ENCODE results near the gene COTL1.

Gene COTL1, protein sequence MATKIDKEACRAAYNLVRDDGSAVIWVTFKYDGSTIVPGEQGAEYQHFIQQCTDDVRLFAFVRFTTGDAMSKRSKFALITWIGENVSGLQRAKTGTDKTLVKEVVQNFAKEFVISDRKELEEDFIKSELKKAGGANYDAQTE

DNA sequence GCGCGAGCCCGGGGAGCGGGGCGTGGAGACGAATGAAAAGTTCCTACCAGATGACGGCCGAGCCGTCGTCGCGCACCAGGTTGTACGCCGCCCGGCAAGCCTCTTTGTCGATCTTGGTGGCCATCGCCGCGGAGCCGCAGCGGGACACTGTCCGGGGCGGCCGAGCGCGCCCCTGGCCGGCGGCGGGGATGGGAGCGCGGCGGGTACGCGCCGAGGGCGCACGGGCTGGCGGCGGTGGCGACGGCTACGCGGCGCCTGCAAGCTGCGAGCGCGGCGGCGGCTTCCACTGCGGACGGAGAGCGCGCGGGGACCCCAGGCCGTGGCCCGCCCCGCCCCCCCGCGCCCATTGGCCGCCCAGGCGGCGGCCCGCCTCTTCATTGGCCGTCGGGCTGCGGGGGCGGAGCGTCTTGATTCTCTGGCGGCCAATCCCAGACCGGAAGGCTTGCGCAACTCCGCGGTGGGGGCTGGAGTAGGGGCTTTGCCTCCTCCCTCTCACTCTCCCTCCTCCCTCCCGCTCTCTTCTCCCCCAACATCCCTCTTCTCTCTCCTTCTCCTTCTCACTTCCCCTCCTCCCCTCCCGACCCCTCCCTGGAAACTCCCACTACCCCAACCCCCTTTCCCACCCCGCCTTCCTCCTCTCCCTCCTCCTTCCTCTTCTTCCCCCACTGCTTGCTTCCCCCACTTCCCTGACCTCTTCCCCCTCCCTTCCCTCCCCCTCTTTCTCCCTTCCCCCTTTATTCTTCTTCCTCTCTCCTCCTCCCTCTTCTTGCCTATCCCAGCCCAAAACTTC lies at the start of gene COTL1:
Gene COTL1, minus strand, starts transcription at position 288 of the 790 bp plus-strand sequence. Its CDS starts 164 bp downstream, at position 124.
- peak; percentile 91 to 94 for DNase-seq (ENCODE audit: low read depth in 2 of 2)

DNA sequence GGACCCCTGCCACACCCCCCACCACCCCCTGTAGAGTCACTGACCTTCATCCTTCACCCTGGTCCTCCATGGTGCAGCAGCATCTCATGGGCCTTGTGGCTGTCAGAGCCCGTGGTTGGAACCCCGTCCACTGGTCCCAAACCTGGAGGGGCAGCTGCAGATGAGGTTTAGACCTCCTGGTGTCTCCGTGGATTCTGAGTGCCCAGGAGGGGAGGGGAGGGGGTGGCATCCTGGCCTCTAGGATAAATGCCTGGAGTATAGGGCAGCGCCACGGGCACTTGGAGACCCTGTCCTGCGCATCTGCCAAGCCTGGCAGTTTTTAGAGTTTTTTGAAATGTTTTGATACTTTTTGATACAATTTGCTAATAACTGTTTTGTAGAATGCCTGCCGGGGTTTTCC lies 48.0 kb upstream of the COTL1 start:
- no peak for DNase-seq (ENCODE audit: low read depth in 2 of 2)

DNA sequence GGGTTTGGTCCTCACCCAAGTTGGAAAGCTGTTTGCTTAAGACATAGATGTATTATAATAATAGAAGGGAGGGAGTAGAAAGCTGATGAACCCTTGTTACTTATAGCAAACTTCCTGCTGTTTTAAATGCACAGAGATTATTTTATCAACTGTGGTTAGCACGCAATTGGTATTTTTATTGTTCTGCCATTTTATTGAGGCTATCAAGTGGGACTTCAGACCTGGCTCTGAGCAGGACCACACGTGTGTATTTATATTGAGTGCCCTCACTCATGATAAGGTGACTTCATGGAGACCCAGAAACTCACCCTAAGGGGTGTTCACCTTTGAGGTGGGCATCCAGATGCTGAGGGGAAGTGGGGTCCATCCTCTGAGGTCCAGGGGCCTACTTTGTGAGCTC lies 47.5 kb upstream of the COTL1 start:
- no peak for DNase-seq (ENCODE audit: low read depth in 2 of 2)

DNA sequence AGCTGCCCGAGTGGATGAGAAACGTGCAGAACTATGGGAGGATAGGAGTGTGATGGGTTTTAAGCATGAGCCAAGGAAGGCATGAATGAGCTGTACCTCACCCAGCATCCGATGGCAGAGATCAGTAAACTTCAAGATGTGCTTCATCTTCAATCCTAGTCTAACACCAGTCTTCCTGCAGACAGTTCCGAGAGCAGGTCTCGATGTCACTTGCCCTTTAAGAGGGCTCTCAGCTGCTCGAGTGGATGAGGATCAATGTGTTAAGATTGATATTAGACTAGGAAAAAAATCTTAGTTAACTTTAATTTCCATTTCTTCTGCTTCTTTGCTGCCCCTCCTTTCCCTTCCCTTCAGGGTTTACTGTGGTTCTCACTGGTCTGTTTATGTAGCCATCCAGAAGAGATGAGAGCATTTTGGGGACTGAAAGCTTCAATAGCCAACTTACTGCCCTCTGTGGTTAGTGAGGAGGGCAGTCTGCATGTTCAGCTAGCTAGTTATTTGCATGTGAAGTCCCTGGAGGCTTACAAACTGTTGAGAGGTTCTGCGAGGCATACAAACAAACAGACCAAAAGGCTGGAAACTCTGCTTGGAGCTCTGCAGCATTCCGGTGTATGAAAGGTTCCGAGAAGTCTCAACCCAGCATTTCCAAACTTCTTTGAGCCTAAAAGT lies 45.7 kb upstream of the COTL1 start:
- DNase-seq (ENCODE audit: low read depth in 2 of 2), result no peak

DNA sequence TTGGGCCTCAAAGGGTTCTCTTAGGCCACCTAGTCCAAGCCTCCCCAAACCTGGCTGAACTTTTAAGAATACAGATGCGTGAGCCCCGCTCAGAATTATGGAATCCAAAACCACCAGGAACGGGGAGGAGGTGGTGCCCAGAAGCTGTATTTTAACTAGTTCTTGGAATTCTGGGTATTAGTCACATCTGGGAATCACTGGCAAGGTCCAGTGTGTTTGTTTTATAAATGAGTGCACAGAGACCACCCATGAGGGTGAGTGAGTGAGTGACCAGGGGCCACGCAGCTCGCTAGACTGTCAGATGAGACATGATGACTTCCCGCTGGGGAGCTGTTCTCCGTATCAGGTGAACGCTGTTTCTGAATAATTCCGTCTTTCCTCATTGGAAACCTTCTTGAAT lies 44.6 kb upstream of the COTL1 start:
- DNase-seq (ENCODE audit: low read depth in 2 of 2), result no peak

DNA sequence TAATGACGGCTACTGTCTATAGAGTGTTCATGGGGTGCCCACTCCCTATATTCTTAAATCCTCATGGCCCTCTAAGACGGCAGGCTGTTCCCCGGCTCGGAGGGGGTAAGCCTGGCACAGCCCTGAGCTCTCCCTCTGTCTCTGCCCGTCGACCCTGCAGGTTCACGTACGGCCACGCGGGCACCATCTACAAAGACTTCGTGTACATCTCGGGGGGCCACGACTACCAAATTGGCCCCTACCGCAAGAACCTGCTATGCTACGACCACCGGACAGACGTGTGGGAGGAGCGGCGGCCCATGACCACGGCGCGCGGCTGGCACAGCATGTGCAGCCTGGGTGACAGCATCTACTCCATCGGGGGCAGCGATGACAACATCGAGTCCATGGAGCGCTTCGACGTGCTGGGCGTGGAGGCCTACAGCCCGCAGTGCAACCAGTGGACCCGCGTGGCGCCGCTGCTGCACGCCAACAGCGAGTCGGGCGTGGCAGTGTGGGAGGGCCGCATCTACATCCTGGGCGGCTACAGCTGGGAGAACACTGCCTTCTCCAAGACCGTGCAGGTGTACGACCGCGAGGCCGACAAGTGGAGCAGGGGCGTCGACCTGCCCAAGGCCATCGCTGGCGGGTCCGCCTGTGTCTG lies 43.7 kb upstream of the COTL1 start:
- no peak for DNase-seq (ENCODE audit: low read depth in 2 of 2)

DNA sequence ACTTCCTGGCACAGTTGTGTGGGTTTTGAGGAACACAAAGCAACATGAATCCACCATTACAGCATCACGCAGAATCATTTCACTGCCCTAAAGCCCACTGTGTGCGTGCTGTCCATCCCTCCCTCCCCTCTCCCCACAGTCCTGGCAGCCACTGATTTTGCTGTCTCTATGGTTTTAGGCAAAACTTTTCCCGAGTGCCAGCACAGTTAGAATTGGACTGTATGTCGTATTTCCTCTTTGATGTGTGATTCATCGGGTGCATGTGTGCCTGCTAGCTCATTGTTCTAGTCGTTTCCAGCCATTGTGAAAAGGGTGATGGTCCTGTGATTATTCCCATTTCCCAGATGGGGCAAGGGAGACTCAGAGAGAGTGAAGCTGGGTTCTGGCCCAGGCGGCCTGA lies 43.1 kb upstream of the COTL1 start:
- DNase-seq (ENCODE audit: low read depth in 2 of 2), result no peak

DNA sequence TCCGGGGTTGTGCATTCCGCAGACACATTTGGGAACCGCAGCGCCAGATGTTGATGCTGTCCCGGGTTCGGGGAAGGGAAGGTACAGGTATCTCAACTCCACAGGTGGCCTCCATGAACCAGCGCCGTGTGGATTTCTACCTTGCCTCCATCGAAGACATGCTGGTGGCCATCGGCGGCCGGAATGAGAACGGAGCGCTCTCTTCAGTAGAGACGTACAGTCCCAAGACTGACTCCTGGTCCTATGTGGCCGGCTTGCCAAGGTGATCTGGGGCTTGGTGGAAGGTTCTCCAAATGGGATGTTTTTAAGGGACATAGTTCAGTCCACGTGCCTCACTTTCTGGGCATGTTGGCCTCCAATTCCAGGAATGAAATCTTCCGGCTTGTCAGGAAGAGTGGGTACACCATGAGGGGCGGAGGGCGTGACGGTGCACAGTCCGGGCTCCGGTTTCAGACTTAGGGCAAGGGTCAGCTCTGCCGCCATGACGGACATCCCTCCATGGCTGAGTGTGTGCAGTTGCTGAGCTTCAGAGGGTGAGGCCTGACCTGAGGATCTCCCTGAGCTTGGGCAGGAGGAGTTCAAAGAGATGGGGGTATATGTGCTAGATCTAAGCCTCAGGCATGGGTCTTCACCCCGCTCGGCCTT lies 41.9 kb upstream of the COTL1 start:
- DNase-seq (ENCODE audit: low read depth in 2 of 2), result no peak

DNA sequence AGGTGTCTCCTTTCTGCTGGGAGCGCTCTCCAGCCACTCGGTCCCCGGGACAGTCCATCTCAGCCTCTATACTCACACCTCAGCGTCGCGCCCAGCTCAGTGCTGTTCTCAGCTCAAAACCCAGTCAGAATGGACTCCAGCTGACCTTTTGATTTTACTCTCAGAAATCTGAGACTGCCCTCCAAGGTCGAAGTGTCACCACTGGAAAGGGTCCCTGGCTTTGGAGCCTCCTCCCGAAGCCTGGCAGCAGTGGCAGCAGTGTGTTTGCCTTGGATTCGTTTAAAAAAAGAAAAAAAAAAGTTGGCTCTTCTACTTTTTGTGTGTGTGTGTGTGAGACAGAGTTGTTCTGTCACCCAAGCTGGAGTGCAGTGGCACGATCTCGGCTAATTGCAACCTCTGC lies 40.8 kb upstream of the COTL1 start:
- no peak for DNase-seq (ENCODE audit: low read depth in 2 of 2)

DNA sequence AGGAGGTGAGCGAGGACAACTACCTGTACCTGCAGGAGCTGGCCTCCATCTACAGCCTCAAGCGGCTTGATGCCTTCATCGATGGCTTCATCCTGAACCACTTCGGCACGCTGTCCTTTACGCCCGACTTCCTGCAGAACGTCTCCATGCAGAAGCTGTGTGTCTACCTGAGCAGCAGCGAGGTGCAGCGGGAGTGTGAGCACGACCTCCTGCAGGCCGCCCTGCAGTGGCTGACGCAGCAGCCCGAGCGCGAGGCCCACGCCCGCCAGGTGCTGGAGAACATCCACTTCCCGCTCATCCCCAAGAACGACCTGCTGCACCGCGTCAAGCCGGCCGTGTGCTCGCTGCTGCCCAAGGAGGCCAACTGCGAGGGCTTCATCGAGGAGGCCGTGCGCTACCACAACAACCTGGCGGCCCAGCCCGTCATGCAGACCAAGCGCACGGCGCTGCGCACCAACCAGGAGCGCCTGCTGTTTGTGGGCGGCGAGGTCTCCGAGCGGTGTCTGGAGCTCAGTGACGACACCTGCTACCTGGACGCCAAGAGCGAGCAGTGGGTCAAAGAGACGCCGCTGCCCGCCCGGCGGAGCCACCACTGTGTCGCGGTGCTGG lies 39.5 kb upstream of the COTL1 start:
- no peak for DNase-seq (ENCODE audit: low read depth in 2 of 2)

DNA sequence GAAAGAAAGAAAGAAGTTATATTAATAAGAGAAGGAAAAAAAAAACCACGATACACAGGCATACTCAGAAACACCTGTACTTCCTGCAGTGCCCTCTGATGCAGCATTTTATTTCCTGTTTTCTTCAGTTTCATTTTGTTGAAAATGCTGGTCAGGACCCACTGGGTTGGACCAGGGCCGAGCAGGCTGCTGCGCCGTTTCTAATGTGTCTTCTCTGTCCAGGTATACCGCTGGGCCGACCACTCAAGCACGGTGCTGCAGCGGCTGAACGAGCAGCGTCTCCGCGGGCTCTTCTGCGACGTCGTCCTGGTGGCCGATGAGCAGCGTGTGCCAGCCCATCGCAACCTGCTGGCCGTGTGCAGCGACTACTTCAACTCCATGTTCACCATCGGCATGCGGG lies 38.8 kb upstream of the COTL1 start:
- no peak for DNase-seq (ENCODE audit: low read depth in 2 of 2)

DNA sequence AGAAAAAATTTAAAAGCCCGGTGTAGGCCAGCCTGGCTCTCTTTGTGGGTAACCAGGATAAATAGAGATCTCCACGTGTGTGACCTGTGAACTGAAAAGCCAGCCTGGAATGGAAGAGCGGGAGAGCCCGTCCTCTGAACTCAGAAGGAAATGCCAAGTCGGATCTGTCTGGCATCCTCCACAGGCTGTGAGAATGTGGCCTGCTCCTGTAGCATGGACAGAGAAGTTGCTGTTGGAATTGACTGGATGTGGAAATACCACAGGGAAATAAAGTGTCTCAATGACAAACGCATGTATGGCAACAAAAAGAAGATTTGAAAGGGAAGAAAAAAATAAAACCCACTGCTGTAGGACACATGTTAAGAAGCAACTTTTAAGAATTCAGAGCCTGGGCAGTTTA lies 37.1 kb upstream of the COTL1 start:
- no peak for DNase-seq (ENCODE audit: low read depth in 2 of 2)

DNA sequence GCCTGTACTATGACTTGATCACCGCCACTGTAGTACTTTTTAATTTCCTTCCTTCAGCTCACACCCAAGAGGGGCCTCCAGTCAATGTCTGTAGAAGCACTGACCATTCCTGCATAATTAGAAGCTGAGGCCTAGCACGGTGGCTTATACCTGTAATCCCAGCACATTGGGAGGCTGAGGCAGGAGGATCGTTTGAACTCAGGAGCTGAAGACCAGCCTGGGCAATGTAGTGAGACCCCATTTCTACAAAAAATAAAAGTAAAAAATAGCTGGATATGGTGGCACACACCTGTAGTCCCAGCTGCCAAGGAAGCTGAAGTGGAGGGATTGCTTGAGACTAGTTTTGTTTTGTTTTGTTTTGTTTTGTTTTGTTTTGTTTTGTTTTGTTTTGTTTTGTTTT lies 36.4 kb upstream of the COTL1 start:
- DNase-seq (ENCODE audit: low read depth in 2 of 2), result no peak

DNA sequence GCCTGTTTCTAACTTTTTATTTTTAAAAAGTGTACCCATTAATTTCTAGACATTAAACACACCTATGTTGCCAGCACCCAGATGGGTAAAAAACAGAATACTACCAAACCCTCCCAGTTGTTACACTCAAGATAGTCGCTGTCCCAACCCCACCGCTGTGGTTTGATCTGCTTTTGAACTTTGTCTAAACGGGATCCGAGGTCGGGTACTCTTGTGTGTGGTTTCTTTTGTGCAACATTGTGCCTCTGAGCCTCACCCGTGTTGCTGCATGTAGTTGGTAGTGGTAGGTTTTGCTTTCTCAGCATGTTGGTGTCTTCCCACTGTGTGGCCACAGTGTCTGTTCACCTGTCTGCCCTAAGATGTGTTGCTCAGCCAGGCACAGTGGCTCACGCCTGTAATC lies 34.7 kb upstream of the COTL1 start:
- DNase-seq (ENCODE audit: low read depth in 2 of 2), result no peak

DNA sequence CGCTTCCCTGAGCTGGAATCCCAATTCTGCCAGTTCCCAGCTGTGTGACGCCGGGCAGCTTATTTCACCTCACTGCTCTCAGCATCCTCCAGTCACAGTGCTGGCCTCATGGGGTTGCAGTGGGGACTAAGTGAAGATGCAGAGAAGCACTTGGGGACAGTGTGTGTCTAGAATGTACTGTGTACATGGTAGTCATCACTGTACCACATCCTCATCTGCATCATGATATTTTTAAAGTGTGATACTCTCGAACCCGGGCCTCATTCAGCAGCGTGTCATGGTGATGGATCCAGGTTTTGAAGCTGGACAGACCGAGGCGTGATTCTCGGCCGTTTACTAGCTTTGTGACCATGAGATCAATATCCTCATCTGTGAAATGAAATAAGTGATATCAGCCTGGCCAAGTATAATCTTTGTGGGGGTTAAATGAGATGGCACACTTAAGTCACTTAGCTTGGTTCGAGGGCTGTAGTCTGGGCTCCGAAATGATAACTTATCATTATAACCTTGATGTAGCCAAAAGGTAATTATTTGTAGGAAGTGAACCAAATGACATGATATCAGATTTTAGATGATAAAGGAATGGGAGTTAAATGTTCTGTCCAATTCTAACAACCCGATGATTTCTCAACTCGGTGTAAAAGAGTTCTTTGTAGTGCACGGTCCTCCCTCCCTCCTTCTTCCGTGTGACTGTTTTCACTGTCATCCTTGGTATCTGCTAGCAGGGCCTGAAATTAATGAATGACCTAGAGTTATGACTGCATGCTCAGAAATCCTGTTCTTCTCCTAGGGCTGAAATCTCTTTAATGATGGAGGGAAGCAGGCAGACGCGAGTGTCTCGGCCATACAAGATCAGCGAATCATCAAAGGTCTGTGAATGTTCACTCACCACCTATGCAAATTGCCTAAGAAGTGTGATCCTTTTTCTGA lies 32.4 kb upstream of the COTL1 start:
- DNase-seq (ENCODE audit: low read depth in 2 of 2), result no peak

DNA sequence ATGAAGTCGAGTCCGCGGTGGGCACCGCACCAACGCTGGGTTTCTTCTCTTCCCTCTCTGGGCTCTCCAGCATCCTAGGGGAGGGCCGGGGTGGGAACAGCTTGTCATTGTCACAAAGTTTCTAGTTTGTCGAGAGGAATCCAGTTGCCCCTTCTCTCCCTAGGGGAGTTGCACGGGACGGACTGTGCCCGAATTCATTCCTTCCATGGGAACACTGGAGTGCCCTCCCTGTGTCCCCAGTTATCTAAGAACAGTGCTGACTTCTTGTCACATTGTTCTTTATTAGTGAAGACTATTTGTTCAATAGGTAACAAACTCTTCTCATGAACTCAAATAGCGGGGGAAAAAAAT lies 31.6 kb upstream of the COTL1 start:
- no peak for DNase-seq (ENCODE audit: low read depth in 2 of 2)

DNA sequence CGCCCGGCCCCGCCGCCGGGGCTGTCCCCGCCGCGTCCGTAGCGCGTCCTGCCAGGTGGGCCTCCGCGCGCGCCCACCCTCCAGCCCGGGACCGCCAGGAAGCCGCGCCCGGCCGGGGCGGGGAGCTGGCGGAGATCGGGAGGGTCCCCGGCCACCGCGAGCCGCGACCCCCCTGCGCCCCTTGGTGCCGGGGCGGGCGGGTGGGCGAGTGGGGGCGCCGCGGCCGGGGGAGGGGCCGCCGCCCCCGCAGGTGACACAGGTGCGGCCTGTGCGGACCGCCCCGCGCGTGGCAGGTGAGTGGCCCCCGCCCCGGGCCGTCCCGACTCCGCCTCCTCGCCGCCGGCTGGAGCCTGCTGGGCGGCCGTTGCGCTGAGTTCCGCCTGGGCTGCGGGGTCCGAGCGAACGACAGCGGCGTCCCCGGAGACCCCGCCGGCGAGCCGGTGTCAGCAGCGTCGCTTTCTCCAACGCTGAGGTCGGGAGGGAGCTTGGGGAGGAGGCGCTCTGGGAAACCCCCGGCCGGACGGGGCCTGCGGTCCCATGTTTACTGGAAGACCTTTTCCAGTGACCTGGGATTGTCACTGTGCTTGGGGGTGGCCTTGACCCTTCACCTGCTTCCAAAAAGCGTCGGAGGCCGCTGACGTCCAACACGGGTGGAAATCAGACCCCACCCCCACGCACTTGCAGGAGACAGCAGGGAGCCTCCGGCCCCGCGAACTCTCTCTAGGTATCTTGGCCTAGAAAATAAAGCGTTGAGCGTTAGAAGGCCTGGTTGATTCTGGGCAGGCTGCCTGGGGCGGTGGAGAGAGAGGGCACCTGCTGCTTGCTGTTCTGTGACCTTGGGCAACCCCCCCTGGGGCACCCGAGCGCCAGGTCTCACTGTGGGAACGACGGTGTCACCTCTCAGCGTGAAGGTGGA lies 31.0 kb upstream of the COTL1 start:
- DNase-seq (ENCODE audit: low read depth in 2 of 2), result no peak

DNA sequence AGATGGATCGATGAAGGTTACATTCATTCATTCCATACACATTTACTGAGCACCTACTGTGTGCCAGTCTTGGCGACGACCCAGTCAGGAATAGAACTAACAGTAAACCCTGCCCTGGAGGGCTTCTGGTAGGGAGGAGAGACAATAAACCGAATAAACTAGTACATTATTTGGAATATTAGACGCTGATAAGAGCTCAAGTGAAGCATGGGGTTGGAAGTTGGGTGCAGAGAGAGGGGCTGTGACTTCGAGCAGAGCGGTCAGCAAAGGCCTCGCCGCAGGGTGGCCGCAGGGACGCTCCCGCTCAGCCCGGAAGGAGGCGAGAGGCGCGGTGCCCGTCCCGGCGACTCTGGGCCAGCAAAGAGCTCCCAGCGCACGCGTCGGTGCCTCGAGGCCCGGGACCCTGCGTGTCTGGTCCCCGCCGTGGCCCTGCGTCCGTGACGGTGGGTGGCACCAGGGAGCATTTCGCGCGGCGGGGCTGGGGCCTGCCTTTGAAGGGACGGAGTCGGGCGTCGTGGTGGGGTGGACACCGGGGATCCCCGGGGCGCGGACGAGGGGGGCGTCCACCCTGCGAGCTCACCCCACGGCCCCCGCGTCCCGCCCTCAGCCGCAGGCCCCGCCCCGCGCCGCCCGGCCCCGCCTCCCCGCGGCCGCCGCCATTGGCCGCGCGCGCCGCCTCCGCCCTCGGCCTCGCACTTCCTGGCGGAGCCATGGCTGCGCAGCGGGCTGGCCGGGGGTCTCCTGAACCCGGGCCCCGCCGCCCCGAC lies 30.1 kb upstream of the COTL1 start, which contains the start of gene KLHL36:
Gene KLHL36, plus strand, starts transcription at position 684 of the 767 bp plus-strand sequence. CDS start 2,357 bp downstream, outside the sequence.
- peak; percentile 35 to 51 for DNase-seq (ENCODE audit: low read depth in 2 of 2)

DNA sequence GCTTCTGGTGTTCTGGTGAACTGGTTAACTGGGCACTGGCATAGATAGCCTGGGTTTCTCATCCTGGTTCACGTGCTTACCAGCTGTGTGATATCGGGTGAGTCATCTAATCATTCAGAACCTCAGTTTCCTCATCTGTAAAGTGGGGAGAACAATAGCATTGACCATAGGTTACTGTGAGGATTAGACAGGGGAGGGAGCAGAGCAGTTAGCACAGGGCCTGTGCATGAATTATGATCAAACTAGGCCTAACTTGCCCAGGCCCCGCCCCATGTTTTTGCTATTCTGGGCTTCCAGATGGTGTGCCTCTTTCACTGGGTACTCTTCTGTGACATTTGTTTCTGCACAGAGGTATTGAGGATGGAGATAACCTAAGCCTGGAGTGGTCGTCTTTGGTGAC lies 25.8 kb upstream of the COTL1 start:
- DNase-seq (ENCODE audit: low read depth in 2 of 2), result no peak
